ENCODE results near the gene TLE1. TPM values are rescaled to one million over a fixed set of nuclear protein-coding genes. Genes with fewer than 3 reads are reported as not detected.
"Not testable (repeated sequence)": the region's sequence is repeated elsewhere in the genome, so short reads cannot be mapped to it uniquely, and the experiment has no call there.

The TLE1 gene
- total and polyA plus RNA-seq, 2 of the 4 experiments (the other 2 are of a cell fraction), result 36.0 to 51.0 TPM

DNA sequence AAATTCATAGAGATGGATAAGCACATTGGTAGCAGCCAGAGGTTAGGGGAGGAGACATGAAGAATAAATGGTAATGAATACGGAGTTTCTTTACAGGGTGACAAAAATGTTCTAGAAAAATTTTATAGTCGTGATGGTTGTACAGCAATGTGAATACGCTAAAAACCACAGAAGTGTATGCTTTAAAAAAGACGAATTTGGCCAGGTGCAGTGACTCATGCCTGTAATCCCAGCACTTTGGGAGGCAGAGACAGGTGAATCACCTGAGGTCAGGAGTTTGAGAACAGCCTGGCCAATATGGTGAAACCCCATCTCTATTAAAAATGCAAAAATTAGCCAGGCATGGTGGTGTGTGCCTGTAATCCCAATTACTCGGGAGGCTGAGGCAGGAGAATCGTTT lies 44.8 kb downstream of the TLE1 start:
- CTCF ChIA-PET, result interaction anchor here (0.6 kb wide), 1 partner anchor 21 kb away, joined by 5 read pairs; no protein-coding TSS in a partner anchor
- H3K9me3 ChIP-seq (ENCODE audit: control insufficient read depth, insufficient read depth, low read length); H4K91ac ChIP-seq (ENCODE audit: insufficient read depth, low read depth, low read length); ATAC-seq (ENCODE audit: low read depth); H3K9me1 ChIP-seq (ENCODE audit: insufficient read depth, low read length); H3K4me3 ChIP-seq (ENCODE audit: insufficient read depth, low read depth, low read length); H3K4me1 ChIP-seq (ENCODE audit: control insufficient read depth, insufficient read depth, low read length); BruUV-seq (replicated peaks); intact Hi-C loops (cut with micrococcal nuclease); H3K4me2 ChIP-seq (ENCODE audit: low read depth, low read length); H3K14ac ChIP-seq (replicated peaks; ENCODE audit: low read depth, low read length); H3K27ac ChIP-seq (ENCODE audit: insufficient read depth, low read length); H3K18ac ChIP-seq (ENCODE audit: low read depth, low read length); H3K4ac ChIP-seq (ENCODE audit: low read depth, low read length); in situ Hi-C loops (cut with MboI; ENCODE audit: low sequenced_read_pairs); H3K9ac ChIP-seq (ENCODE audit: low read depth, low read length); H2AFZ ChIP-seq (replicated peaks; ENCODE audit: low read length, poor library complexity); POLR2A ChIA-PET (ENCODE audit: unreplicated experiment); H2BK20ac ChIP-seq (ENCODE audit: low read depth, low read length); H3K23ac ChIP-seq (ENCODE audit: low read depth, low read length); H4K5ac ChIP-seq (ENCODE audit: low read depth, low read length); DNase-seq; H3K27me3 ChIP-seq (ENCODE audit: control insufficient read depth, insufficient read depth, low read length); H2BK120ac ChIP-seq (ENCODE audit: low read depth, low read length); H4K8ac ChIP-seq (ENCODE audit: low read depth in 2 of 2, low read length in 2 of 2); H2AK5ac ChIP-seq (ENCODE audit: low read depth, low read length); H2AK9ac ChIP-seq (replicated peaks; ENCODE audit: low read depth, low read length, poor library complexity); H3K56ac ChIP-seq (ENCODE audit: extremely low read depth, insufficient read depth, low read length); H4K20me1 ChIP-seq (ENCODE audit: insufficient read depth, low read length); H2BK15ac ChIP-seq (ENCODE audit: low read depth, low read length); H2BK5ac ChIP-seq (ENCODE audit: low read depth, low read length, poor library complexity, severe bottlenecking); dilution Hi-C loops (cut with HindIII; ENCODE audit: low sequenced_read_pairs, unreplicated experiment): not testable (repeated sequence)
- Histone ChIP-seq H3K36me3 (ENCODE audit: control insufficient read depth, insufficient read depth, low read length) (peaks cover 12% of the 10 kb centered on the region), H3K79me1 (ENCODE audit: low read depth in 1 of 2, low read length in 2 of 2) (peaks cover 12 to 28% of the 10 kb centered on the region in 2 experiments)
- no CpG with 5 or more reads among the region's 6 CpGs for WGBS, 2 experiments (ENCODE audit: extremely low coverage in 2 of 2, insufficient read length in 1 of 2)

Data from IMR-90 (cell line).